Adrenal gland (tissue), 5 donors: ENCODE measurements around the gene SLC9A9.

Experiments used
- POLR2A ChIP-seq, 2 donors: fragments of 450-650 bp; IDR thresholded peaks; one replicate each; pipeline ENCODE4 v1.6.1; 2017; ENCODE audit warnings: antibody characterized with exemption in 2 of 2, mild to moderate bottlenecking in 2 of 2, moderate library complexity in 1 of 2
- TF ChIP-seq, protein P1 (sequence below), 6 experiments: fragments of 450-650 bp in 4 of 6; fragments of 200-600 bp in 2 of 6; sonication (generic) in 1 of 6; IDR thresholded peaks; 1 replicate in 5 of 6; 2 replicates in 1 of 6; pipeline versions ENCODE4 v1.5.1 to v1.8.0; 2016 to 2021; ENCODE audit warnings: antibody characterized with exemption in 6 of 6, mild to moderate bottlenecking in 2 of 6, moderate library complexity in 1 of 6
- donor health status: DM: no; HTN: no; CAD: no.

- TF ChIP-seq, protein P1, sequence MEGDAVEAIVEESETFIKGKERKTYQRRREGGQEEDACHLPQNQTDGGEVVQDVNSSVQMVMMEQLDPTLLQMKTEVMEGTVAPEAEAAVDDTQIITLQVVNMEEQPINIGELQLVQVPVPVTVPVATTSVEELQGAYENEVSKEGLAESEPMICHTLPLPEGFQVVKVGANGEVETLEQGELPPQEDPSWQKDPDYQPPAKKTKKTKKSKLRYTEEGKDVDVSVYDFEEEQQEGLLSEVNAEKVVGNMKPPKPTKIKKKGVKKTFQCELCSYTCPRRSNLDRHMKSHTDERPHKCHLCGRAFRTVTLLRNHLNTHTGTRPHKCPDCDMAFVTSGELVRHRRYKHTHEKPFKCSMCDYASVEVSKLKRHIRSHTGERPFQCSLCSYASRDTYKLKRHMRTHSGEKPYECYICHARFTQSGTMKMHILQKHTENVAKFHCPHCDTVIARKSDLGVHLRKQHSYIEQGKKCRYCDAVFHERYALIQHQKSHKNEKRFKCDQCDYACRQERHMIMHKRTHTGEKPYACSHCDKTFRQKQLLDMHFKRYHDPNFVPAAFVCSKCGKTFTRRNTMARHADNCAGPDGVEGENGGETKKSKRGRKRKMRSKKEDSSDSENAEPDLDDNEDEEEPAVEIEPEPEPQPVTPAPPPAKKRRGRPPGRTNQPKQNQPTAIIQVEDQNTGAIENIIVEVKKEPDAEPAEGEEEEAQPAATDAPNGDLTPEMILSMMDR (IDR thresholded peaks at IDR 0.05): no peak
- no peak for TF ChIP-seq POLR2A (IDR thresholded peaks at IDR 0.05)
These were observed 436 bp upstream of the SLC9A9 start for GRCh38 chr3:143848704-143849103.
